Urothelium cell line (cell line): Measurements from ENCODE around the gene SGK1.
A peak's percentile ranks its signal among the peaks of the same experiment; 100 is the strongest.
"Not testable (repeated sequence)": the region's sequence is repeated elsewhere in the genome, so short reads cannot be mapped to it uniquely, and the experiment has no call there.

Experiments used
- DNase-seq: peaks from one replicate; pipeline ENCODE4 v3.0.0; 2011; ENCODE audit warnings: low spot score, mixed read lengths
- FAIRE-seq: peaks from 2 replicates; lab custom pipeline; 2011; peaks lifted over from hg19 to GRCh38; lab: Jason Lieb, UNC

Gene SGK1

DNA sequence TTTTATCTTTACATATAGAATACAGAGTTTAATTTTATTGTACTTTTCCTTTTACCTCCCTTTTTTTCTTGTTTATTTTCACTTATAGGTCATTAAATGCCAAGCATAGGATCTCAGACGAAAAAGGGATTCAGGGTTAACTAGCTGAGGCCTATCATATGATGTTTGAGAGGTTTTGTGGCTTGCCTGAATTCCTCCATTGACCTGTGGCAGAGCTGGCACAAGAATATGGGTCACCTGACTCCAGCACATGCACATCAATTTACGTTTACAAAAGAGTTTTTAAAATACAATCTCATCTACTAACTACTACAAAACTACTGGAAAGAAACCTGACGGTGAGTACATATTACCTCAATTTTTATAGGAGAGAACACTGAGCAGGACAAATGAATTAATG lies 60.4 kb downstream of the SGK1 start:
- FAIRE-seq (no peak), DNase-seq (no peak)

- DNase-seq, result no peak
- no peak for FAIRE-seq
These were observed 61.0 kb downstream of the SGK1 start for GRCh38 chr6:134256862-134257261.

GRCh38 chr6:134255280-134255679 lies 62.6 kb downstream of the SGK1 start:
- not testable (repeated sequence) for FAIRE-seq, DNase-seq

DNA sequence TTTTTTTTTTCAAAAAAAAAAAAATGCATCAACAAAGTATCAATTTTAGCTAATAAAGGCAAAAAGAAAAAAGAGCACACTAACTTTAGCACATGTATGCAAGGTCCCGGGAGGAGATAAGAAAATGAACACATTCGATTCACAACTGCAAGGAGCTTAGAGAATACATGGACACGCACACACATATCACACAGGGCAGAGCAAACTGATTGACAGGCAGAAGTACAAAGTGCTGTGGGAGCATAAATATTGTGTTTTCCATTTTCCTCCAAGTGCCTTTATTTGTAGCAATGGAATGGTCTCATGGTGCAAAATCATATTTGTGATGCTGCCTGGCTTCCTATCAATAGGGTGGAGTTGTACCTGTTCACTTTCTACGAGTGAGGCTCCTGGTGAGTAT lies 63.8 kb downstream of the SGK1 start:
- no peak for FAIRE-seq
- no peak for DNase-seq

- FAIRE-seq (no peak), DNase-seq (no peak)
These were observed 64.2 kb downstream of the SGK1 start for GRCh38 chr6:134253681-134254080.

GRCh38 chr6:134251320-134251719 lies 66.6 kb downstream of the SGK1 start:
- no peak for DNase-seq

GRCh38 chr6:134250776-134251175 lies 67.1 kb downstream of the SGK1 start:
- no peak for FAIRE-seq
- DNase-seq, result no peak

More at GRCh38 chr6:134251320-134251719, 66.6 kb downstream of the SGK1 start:
- no peak for FAIRE-seq

- no peak for FAIRE-seq
These were observed 67.9 kb downstream of the SGK1 start for GRCh38 chr6:134249759-134250602.

DNA sequence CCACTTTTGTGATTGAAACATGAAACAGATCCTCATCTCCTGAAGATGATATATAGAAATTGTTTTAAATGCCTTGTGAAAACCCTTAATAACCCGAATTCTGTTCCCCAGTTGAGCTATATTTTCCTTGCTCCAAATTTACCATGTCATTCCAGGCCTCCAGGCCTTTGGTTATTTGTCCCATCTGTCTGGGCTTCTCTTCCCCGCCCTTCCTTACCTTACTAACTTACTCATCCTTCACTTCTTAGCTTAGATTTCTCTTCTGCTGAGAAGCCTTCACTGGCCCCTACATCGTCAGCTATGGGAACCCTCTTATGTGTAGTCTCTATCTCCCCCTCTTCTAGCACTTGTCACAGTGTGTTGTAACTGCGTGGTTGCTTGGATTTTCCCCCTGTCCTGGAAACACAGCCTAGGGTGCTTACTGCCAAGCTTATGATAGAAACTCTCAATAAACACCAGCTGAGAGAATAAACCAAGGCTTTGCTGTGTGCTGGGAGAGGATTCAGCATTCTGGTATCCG lies 68.6 kb downstream of the SGK1 start:
- DNase-seq, result no peak
- FAIRE-seq, result no peak

More at GRCh38 chr6:134249759-134250602, 67.9 kb downstream of the SGK1 start:
- DNase-seq, result no peak

- DNase-seq (no peak), FAIRE-seq (no peak)
These were observed 69.9 kb downstream of the SGK1 start for GRCh38 chr6:134247844-134248580.

GRCh38 chr6:134247231-134247833 lies 70.6 kb downstream of the SGK1 start:
- DNase-seq (no peak), FAIRE-seq (no peak)

DNA sequence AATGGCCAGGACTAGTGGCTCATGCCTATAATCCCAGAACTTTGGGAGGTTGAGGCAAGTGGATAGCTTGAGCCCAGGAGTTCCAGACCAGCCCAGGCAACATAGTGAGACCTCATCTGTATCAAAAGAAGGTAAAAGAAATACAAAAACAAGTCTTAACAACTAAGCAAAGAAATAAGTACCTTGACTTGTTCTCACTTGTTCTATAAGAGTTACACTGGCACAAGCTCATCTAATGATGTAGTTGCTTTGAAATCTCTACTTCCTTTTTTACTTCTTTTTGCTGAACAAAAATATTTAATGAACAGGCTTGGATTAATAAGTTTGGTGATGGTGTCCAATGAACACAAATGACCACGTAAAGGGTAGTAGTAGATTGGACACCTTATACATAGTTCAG lies 72.2 kb downstream of the SGK1 start:
- DNase-seq (no peak), FAIRE-seq (no peak)

DNA sequence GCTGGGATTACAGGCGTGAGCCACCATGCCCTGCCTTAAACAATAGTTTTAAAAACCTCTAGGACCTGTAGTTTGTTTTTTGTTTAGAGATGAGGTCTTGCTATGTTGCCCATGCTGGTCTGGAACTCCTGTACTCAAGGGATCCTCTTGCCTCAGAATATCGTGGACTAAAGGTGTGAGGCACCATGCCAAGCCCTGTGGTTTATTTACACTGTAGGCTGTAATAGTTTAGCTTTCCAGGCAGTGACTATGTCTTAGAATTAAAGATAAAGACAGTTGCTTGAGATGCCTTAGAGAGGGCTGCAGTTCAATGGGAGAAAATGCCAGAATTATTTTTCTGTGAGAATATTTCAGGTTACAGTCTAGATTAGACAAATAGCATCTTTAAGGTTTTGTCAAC lies 72.9 kb downstream of the SGK1 start:
- no peak for DNase-seq
- no peak for FAIRE-seq

DNA sequence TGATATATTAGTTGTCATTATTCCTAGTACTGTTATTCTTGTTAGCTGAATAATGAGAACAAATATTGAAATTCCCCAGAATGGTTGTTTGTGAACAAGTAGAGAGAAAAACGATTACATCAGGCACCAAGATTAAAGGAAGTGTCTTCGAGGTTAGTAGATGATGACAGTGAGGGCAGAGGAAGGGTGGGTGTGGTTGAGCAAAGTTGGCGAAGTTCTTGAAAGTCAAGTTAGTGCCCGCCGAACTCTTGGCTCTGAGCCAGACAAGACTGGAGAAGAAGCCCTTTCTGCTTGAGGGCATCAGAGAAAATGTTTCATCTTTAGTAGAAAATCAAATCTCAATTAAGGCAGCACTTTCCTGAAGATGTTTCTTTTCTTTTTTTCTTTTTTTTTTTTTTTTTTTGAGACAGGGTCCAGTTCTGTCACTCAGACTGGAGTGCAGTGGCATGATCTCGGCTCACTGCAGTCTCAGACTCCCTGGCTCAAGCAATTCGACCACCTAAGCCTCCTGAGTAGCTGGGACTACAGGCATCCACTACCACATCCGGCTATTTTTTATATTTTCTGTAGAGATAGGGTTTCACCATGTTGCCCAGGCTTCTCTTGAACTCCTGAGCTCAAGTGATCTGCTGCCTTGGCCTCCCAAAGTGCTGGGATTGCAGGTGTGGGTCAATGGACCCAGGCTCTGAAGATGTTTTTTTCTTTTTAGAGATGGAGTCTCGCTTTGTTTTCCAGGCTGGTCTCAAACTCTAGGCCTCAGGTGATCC lies 77.1 kb downstream of the SGK1 start:
- no peak for DNase-seq
- no peak for FAIRE-seq

DNA sequence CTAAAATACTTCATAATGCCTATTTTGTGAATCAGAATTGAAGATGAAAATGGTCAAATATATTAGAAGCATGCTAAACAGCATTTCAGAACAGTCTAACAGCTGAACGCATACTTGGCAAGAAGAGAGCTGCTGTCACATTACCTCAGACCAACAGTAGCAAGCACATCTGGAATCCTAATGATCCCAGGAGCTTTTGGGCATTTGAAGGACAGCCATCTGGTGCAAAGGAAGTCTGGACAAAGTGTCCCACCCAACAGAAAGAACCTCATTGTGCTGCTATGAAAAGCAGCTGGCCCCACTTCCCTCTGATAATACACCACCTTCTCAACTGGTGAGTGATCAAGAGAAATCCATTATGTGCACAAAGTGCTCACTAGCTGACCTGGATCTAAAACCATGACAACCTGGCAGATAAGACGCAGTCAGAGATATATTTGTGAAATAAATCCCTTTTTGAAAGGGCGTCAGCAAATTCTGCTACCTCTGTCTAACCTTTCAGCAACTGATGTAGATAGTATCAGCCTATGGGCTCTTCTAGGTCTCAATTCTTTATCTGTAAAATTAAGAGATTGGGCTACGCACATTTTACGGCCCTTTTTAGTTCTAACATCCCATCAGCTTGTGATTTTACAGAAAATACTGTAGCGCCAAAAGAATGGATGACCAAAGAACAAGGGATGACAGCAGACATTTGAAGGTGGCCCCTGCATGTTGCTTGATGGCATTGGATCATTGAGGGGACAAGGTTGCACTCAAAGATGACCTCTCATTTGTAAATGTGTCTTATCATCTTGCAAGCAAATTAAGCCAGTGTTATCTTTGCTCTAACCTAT lies 78.7 kb downstream of the SGK1 start:
- DNase-seq (no peak), FAIRE-seq (no peak)

GRCh38 chr6:134238006-134238405 lies 79.9 kb downstream of the SGK1 start:
- no peak for FAIRE-seq

DNA sequence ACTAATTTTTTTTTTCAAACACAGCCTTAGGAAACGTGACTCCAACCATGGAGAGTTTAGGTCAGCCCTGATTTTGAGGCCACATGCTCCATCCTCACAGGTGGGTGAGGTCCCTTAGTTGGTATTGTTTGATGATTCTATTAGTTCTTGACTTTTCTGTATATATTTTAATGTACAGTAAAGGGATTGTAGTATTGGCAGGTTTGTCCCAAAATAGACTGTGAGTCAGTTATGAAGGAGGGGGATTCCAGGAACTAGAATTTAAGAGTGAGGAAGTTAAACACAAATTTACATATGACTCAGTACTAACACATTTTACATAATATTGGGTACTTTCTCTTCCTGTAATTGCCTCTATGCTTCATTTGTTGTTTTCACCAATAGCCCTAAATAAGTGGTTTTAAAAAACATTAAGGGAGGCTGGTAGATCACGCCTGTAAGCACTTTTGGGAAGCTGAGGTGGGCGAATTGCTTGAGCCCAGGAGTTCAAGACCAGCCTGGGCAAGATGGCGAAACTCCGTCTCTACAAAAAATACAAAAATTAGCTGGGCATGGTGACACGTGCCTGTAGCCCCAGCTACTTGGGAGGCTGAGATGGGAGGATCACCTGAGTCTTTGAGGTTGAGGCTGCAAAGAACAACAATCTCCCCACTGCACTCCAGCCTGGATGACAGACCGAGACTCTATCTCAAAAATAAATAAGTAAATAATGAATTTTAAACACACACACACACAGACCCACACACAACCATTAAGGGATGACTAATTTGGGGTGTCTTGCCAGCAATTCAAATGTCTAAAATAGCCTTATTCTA lies 81.8 kb downstream of the SGK1 start:
- FAIRE-seq, result no peak

More at GRCh38 chr6:134238006-134238405, 79.9 kb downstream of the SGK1 start:
- no peak for DNase-seq

DNA sequence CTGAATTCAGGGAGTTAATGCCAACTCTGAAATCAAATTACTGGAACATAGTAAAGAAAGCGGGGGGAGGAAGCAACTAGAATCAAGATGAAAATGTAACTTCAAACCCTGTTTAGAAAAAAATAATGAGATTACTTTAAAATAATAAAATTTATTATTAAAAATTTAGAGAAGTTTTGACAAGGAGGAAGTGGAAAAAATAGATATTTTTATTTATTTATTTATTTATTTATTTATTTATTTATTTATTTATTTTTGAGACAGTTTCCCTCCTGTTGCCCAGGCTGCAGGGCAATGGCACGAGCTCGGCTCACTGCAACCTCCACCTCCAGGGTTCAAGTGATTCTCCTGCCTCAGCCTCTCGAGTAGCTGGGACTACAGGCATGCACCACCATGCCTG lies 82.6 kb downstream of the SGK1 start:
- DNase-seq, result not testable (repeated sequence)

More for the DNA sequence above, 81.8 kb downstream of the SGK1 start:
- peak; percentile 22 for DNase-seq

More for the DNA sequence above, 82.6 kb downstream of the SGK1 start:
- not testable (repeated sequence) for FAIRE-seq
